ENCODE measurements around the gene TBP.

GRCh38 chr6:170523256-170524171, 30.7 kb upstream of the TBP start:
- TF ChIP-seq CTCF (IDR thresholded peaks at IDR 0.05) (no peak), POLR2A (IDR thresholded peaks at IDR 0.05) (no peak)

Measured in breast epithelium (tissue), 3 donors.